K562 (cell line): Measurements from ENCODE around the gene BCAR1. TPM values are rescaled to one million over a fixed set of nuclear protein-coding genes. Genes with fewer than 3 reads are reported as not detected.

Source experiments
- ATAC-seq: fragments of 200-7000 bp; cut with Tn5 transposase; 3 replicates; pipeline ENCODE4 v1.9.1; 2020; ENCODE audit warnings: moderate library complexity
- BruUV-seq: library from RNA; stranded (reverse); fragments of 400-500 nt; replicated peaks from 2 replicates; lab custom pipeline; 2021; lab: Mats Ljungman, UMichigan
- CTCF ChIA-PET: fragments of 300-600 bp; formaldehyde crosslinking; extraction: SDS; loops from one replicate; lab custom pipeline; 2021; ENCODE audit warnings: low intra/inter-chr PET ratio; lab: Yijun Ruan, JAX
- POLR2A ChIA-PET: fragments of 300-600, 350-650 bp; sonication (Branson Sonifier 250); formaldehyde crosslinking; extraction: SDS; loops from one replicate; lab custom pipeline; 2021; ENCODE audit warnings: antibody characterized with exemption, inconsistent platforms; lab: Yijun Ruan, JAX
- DNase-seq, 4 experiments: peaks; one replicate each; pipeline versions ENCODE4 v3.0.0 to v3.0.0-alpha.2; 2011 to 2018; ENCODE audit warnings: low spot score in 3 of 4, mixed read lengths in 3 of 4; ENCODE audit errors: extremely low read depth in 1 of 4
- FAIRE-seq: peaks from 2 replicates; lab custom pipeline; 2011; peaks lifted over from hg19 to GRCh38; lab: Jason Lieb, UNC
- H2AFZ ChIP-seq: 2 replicates; pipeline ENCODE4 v1.6.0; 2011; ENCODE audit warnings: low read depth, low read length, control low read depth, inconsistent platforms
- H3K27ac ChIP-seq: fragments of 200-600 bp; 3 replicates; pipeline ENCODE4 v1.8.0; 2011; ENCODE audit warnings: low read depth, mild to moderate bottlenecking, control low read depth, inconsistent platforms, low read length, moderate library complexity, mixed read lengths; ENCODE audit errors: extremely low read depth
- H3K27me3 ChIP-seq, 2 experiments: fragments of 300-600 bp in 1 of 2; 2 replicates in 1 of 2; 3 replicates in 1 of 2; pipeline versions ENCODE4 v1.6.0 to v1.8.0; 2011; ENCODE audit warnings: inconsistent platforms in 2 of 2, low read length in 2 of 2, mild to moderate bottlenecking in 1 of 2, mixed read lengths in 1 of 2, moderate library complexity in 1 of 2; ENCODE audit not compliant: control insufficient read depth in 2 of 2, insufficient read depth in 2 of 2
- H3K36me3 ChIP-seq: fragments of 300-600 bp; 3 replicates; pipeline ENCODE4 v1.8.0; 2011; ENCODE audit warnings: mild to moderate bottlenecking, low read length, inconsistent platforms; ENCODE audit not compliant: control insufficient read depth, insufficient read depth
- H3K4me1 ChIP-seq, 2 experiments: fragments of 200-600 bp in 1 of 2; replicated peaks in 1 of 2; 2 replicates in 1 of 2; 3 replicates in 1 of 2; pipeline versions ENCODE4 v1.5.1 to v1.8.0; 2011; ENCODE audit warnings: inconsistent platforms in 2 of 2, low read length in 2 of 2, mild to moderate bottlenecking in 1 of 2, mixed read lengths in 1 of 2, moderate library complexity in 1 of 2; ENCODE audit not compliant: control insufficient read depth in 2 of 2, insufficient read depth in 2 of 2
- H3K4me2 ChIP-seq: 2 replicates; pipeline ENCODE4 v1.6.1; 2011; ENCODE audit warnings: low read length, control low read depth, inconsistent platforms, mixed read lengths; ENCODE audit not compliant: insufficient read depth
- H3K4me3 ChIP-seq: fragments of 200-600 bp; sonication (generic), shearing (Covaris generic); 2 replicates; pipeline ENCODE4 v1.5.1; 2016; ENCODE audit warnings: control low read depth, inconsistent platforms
- H3K79me2 ChIP-seq: fragments of 200-600 bp; 3 replicates; pipeline ENCODE4 v1.8.0; 2011; ENCODE audit warnings: low read length, inconsistent platforms; ENCODE audit not compliant: control insufficient read depth, insufficient read depth
- H3K9ac ChIP-seq, 2 experiments: 2 replicates each; pipeline versions ENCODE4 v1.6.0 to v1.6.1; 2011; ENCODE audit warnings: low read depth in 2 of 2, low read length in 2 of 2, control low read depth in 1 of 2, inconsistent platforms in 1 of 2, mild to moderate bottlenecking in 1 of 2, mixed read lengths in 1 of 2; ENCODE audit not compliant: insufficient read depth in 1 of 2
- H3K9me1 ChIP-seq: one replicate; pipeline ENCODE4 v1.6.0; 2011; ENCODE audit warnings: inconsistent platforms, mild to moderate bottlenecking, low read length, moderate library complexity; ENCODE audit not compliant: control insufficient read depth, insufficient read depth
- H3K9me3 ChIP-seq: replicated peaks from 2 replicates; pipeline ENCODE4 v1.5.1; 2011; ENCODE audit warnings: low read depth, low read length, inconsistent platforms; ENCODE audit not compliant: control insufficient read depth, insufficient read depth
- H4K20me1 ChIP-seq: replicated peaks from 2 replicates; pipeline ENCODE4 v1.6.1; 2011; ENCODE audit warnings: low read length, inconsistent platforms, mixed read lengths; ENCODE audit not compliant: control insufficient read depth, insufficient read depth
- CUX1 ChIP-seq: fragments of 200-800 bp; sonication (Bioruptor generic); IDR thresholded peaks from 2 replicates; pipeline ENCODE4 v1.6.1; 2016; ENCODE audit warnings: missing genetic modification characterization, missing compliant biosample characterization
- FOS ChIP-seq: IDR thresholded peaks from 3 replicates; pipeline ENCODE4 v1.6.1; 2011; ENCODE audit not compliant: insufficient read length; ENCODE audit errors: extremely low read depth
- PRDM10 ChIP-seq: fragments of 450-650 bp; IDR thresholded peaks from 2 replicates; pipeline ENCODE4 v1.6.1; 2018; ENCODE audit not compliant: partially characterized antibody
- TRIM24 ChIP-seq, 2 experiments: fragments of 450-650 bp; IDR thresholded peaks; 2 replicates each; pipeline ENCODE4 v1.6.1; 2016
- WGBS: fragments of 100-300 bp; shearing (Covaris generic); methylation state at CpG from one replicate; pipeline ENCODE4 v1.1.6; 2016; ENCODE audit warnings: low coverage, mixed read lengths; ENCODE audit not compliant: insufficient coverage; ENCODE audit errors: missing lambda C conversion rate; 5-methylcytosine and 5-hydroxymethylcytosine counted together
- in situ Hi-C: fragments of 300-500 bp; cut with MboI; formaldehyde crosslinking; loops from 4 replicates; pipeline ENCODE4 v1.15.0; 2018; ENCODE audit warnings: inconsistent platforms, mixed read lengths
- intact Hi-C: fragments of 100-400 bp; cut with micrococcal nuclease; formaldehyde crosslinking; loops from 2 replicates; pipeline ENCODE4 v1.14.2; 2022
- polyA plus RNA-seq, 8 experiments: library from polyadenylated mRNA; depleted of rRNA in 4 of 8; stranded (reverse) in 5 of 8; unstranded in 3 of 8; fragments of >200 nt; fragmentation: Nextera tagmentation in 2 of 8; fragmentation: Illumina TruSeq in 1 of 8; extraction: Ambion mirVana in 2 of 8; extraction: Trizol in 1 of 8; gene quantifications; 2 replicates each; pipeline versions ENCODE4 v1.2.1 to v1.2.3, GENCODE V29; 2011 to 2014; ENCODE audit warnings: inconsistent platforms in 1 of 8, missing spikeins in 1 of 8
- total RNA-seq, 7 experiments: library from RNA; depleted of rRNA in 6 of 7; stranded (reverse); fragments of >200 nt in 6 of 7; fragmentation: Illumina TruSeq in 2 of 7; extraction: Trizol in 2 of 7; gene quantifications; 2 replicates each; pipeline versions ENCODE4 v1.2.1 to v1.2.3, GENCODE V29; 2011 to 2021; ENCODE audit warnings: low replicate concordance in 1 of 7

Gene BCAR1
- total and polyA plus RNA-seq, 9 of the 15 experiments (the other 6 are each of a cell fraction or from before 2014, with no cell fraction given) = 0.10 to 26.3 (median 3.6) TPM

GRCh38 chr16:75246504-75247205 lies 4.8 kb downstream of the BCAR1 start:
- CTCF ChIA-PET = no interaction called here

More at GRCh38 chr16:75246504-75247205, 4.8 kb downstream of the BCAR1 start:
- in situ Hi-C loops = no loop called here
- BruUV-seq = no TSS peak
- TF ChIP-seq TRIM24 (IDR thresholded peaks at IDR 0.05) (no peak), PRDM10 (no peak), CUX1 (CRISPR knock-in tag) (no peak), FOS (no peak)
- TF ChIP-seq, all 486 proteins: peak for 0
- Histone ChIP-seq H3K4me1 (peaks cover 17 to 76% of the 10 kb centered on the region in 2 experiments; a peak in 4 of 5 replicates), H3K4me3 (no peak overlapping the region), H2AFZ (no peak overlapping the region), H3K27ac (no peak overlapping the region), H3K4me2 (no peak overlapping the region), H3K9ac (peak overlapping the region in 1 of 2 experiments; percentile 79; a peak in 2 of 4 replicates), H3K36me3 (peaks cover 12% of the 10 kb centered on the region; the same call in 1 of the 3 replicates), H3K9me3 (no peaks in the 10 kb centered on the region), H4K20me1 (peaks cover 45% of the 10 kb centered on the region), H3K79me2 (peaks cover 34% of the 10 kb centered on the region), H3K9me1 (no peaks in the 10 kb centered on the region), H3K27me3 (no peaks in the 10 kb centered on the region)
- intact Hi-C loops = no loop called here
- WGBS = 71% methylated on average over 11 of the region's 12 CpGs
- DNase-seq = no peak
- ATAC-seq = no peak
- POLR2A ChIA-PET = interaction anchor here (0.9 kb wide), 1 partner anchor 172 kb away, joined by 3 read pairs; no protein-coding TSS in a partner anchor
- no peak for FAIRE-seq
